Measurements from ENCODE around the gene GLIS1.

The GLIS1 gene

GRCh38 chr1:53583021-53583867 is 155.7 kb downstream of the GLIS1 start:
- TF ChIP-seq CTCF (IDR thresholded peaks at IDR 0.05; ENCODE audit: insufficient read depth, low read length, missing control alignments) = no peak
- DNase-seq (ENCODE audit: low read depth, low spot score) = peak; percentile 71
- H3K4me3 ChIP-seq (ENCODE audit: low read depth, low read length) = no peak overlapping the region
- ChIA-PET POLR2A (no interaction called here), CTCF (interaction anchor here (0.7 to 1.9 kb wide), 4 partner anchors 10 to 304 kb away, joined by 3 to 4 read pairs (median 3); no protein-coding TSS in a partner anchor)

- no peak for TF ChIP-seq CTCF (IDR thresholded peaks at IDR 0.05; ENCODE audit: insufficient read depth, low read length, missing control alignments)
- H3K4me3 ChIP-seq (ENCODE audit: low read depth, low read length) = no peak overlapping the region
- POLR2A ChIA-PET = no interaction called here
- no peak for DNase-seq (ENCODE audit: low read depth, low spot score)
- CTCF ChIA-PET = interaction anchor here (0.7 to 1.9 kb wide), 4 partner anchors 9 to 304 kb away, joined by 3 to 4 read pairs (median 3); no protein-coding TSS in a partner anchor
Measured at GRCh38 chr1:53582211-53583020, 156.5 kb downstream of the GLIS1 start.

GRCh38 chr1:53581476-53581875 is 157.5 kb downstream of the GLIS1 start:
- POLR2A ChIA-PET = no interaction called here
- no peak for DNase-seq (ENCODE audit: low read depth, low spot score)

GRCh38 chr1:53580739-53581475 is 158.1 kb downstream of the GLIS1 start:
- POLR2A ChIA-PET = no interaction called here
- DNase-seq (ENCODE audit: low read depth, low spot score) = no peak
- H3K4me3 ChIP-seq (ENCODE audit: low read depth, low read length) = no peak overlapping the region
- CTCF ChIA-PET = interaction anchor here (0.5 to 1.1 kb wide), 2 partner anchors 17 to 94 kb away, joined by 3 read pairs; no protein-coding TSS in a partner anchor
- TF ChIP-seq CTCF (IDR thresholded peaks at IDR 0.05; ENCODE audit: insufficient read depth, low read length, missing control alignments) = no peak

More at GRCh38 chr1:53581476-53581875, 157.5 kb downstream of the GLIS1 start:
- TF ChIP-seq CTCF (IDR thresholded peaks at IDR 0.05; ENCODE audit: insufficient read depth, low read length, missing control alignments) = no peak
- CTCF ChIA-PET = interaction anchor here (0.5 to 1.9 kb wide), 2 partner anchors 8 to 16 kb away, joined by 3 to 4 read pairs; no protein-coding TSS in a partner anchor
- no peak overlapping the region for H3K4me3 ChIP-seq (ENCODE audit: low read depth, low read length)

- no peak for TF ChIP-seq CTCF (IDR thresholded peaks at IDR 0.05; ENCODE audit: insufficient read depth, low read length, missing control alignments)
- CTCF ChIA-PET = interaction anchor here (1.1 kb wide), 1 partner anchor 93 kb away, joined by 3 read pairs; no protein-coding TSS in a partner anchor
- POLR2A ChIA-PET = no interaction called here
Measured at GRCh38 chr1:53580009-53580400, 159.0 kb downstream of the GLIS1 start.

More at GRCh38 chr1:53580009-53580400, 159.0 kb downstream of the GLIS1 start:
- no peak overlapping the region for H3K4me3 ChIP-seq (ENCODE audit: low read depth, low read length)
- no peak for DNase-seq (ENCODE audit: low read depth, low spot score)
